ENCODE measurements around the gene NADSYN1. TPM values are rescaled to one million over a fixed set of nuclear protein-coding genes. Genes with fewer than 3 reads are reported as not detected.

The NADSYN1 gene
- total RNA-seq, 1 experiment from 2014 or later, result 58.2 TPM

- ChIA-PET CTCF (no interaction called here), POLR2A (no interaction called here), RAD21 (ENCODE audit: low non-redundant PET in 1 of 2, low total read pairs in 2 of 2, uncharacterized antibody in 2 of 2, unreplicated experiment in 2 of 2) (no interaction called here)
These were observed 1.3 kb upstream of the NADSYN1 start for GRCh38 chr11:71451596-71452198.

More at GRCh38 chr11:71451596-71452198, 1.3 kb upstream of the NADSYN1 start:
- ATAC-seq (no peak), DNase-seq (ENCODE audit: low read depth, low spot score) (no peak)
- Histone ChIP-seq H3K79me2 (ENCODE audit: insufficient read depth, low read length) (peaks cover 50% of the 10 kb centered on the region), H2AFZ (ENCODE audit: low read depth, low read length, poor library complexity, severe bottlenecking) (no peak overlapping the region), H3K27me3 (ENCODE audit: insufficient read depth, low read length) (no peaks in the 10 kb centered on the region), H3K36me3 (ENCODE audit: control insufficient read depth in 1 of 2, insufficient read depth in 2 of 2, low read length in 2 of 2) (peaks cover 16 to 22% of the 10 kb centered on the region in 2 experiments; a peak in 3 of 4 replicates), H3K4me2 (ENCODE audit: low read length) (no peak overlapping the region), H3K9me3 (ENCODE audit: control insufficient read depth in 1 of 2, insufficient read depth in 1 of 2, low read depth in 1 of 2, low read length in 2 of 2) (peaks cover 0 to 2% of the 10 kb centered on the region in 2 experiments; a peak in 1 of 4 replicates), H3K27ac (ENCODE audit: low read depth, low read length) (no peak overlapping the region), H4K20me1 (ENCODE audit: insufficient read depth) (peaks cover 3% of the 10 kb centered on the region; the same call in 1 of the 2 replicates), H3K9ac (ENCODE audit: low read length) (no peak overlapping the region), H3K4me1 (ENCODE audit: control insufficient read depth in 1 of 2, insufficient read depth in 2 of 2, low read length in 2 of 2) (peaks cover 10 to 28% of the 10 kb centered on the region in 2 experiments; a peak in 3 of 4 replicates), H3K4me3 (replicated peaks in 1 of 2; ENCODE audit: low read depth in 1 of 2, low read length in 2 of 2) (no peak overlapping the region), H3K9me2 (ENCODE audit: insufficient read depth) (no peaks in the 10 kb centered on the region)
- intact Hi-C loops (cut with micrococcal nuclease), result no loop called here
- BruUV-seq (replicated peaks), result no TSS peak
- TF ChIP-seq TCF7L2 (IDR thresholded peaks at IDR 0.05; ENCODE audit: borderline replicate concordance, extremely low read depth, insufficient read depth, insufficient read length) (no peak), POLR2AphosphoS5 (IDR thresholded peaks at IDR 0.05; ENCODE audit: low read depth, low read length) (no peak), EGR1 (IDR thresholded peaks at IDR 0.05; ENCODE audit: low read depth) (no peak), JUND (IDR thresholded peaks at IDR 0.05) (no peak), EZH2phosphoT487 (IDR thresholded peaks at IDR 0.05; ENCODE audit: borderline replicate concordance) (no peak), MAX (IDR thresholded peaks at IDR 0.05) (no peak), ATF3 (IDR thresholded peaks at IDR 0.05) (no peak), SIN3A (IDR thresholded peaks at IDR 0.05; ENCODE audit: low read depth) (no peak), SRF (IDR thresholded peaks at IDR 0.05; ENCODE audit: low read depth) (no peak), ZFX (IDR thresholded peaks at IDR 0.05) (no peak), CBX3 (IDR thresholded peaks at IDR 0.05; ENCODE audit: low read depth) (no peak), YY1 (IDR thresholded peaks at IDR 0.05; ENCODE audit: extremely low read depth, insufficient replicate concordance, low read depth, low read length) (no peak), EZH2 (IDR thresholded peaks at IDR 0.05) (no peak), CTCF (IDR thresholded peaks at IDR 0.05 in 2 of 3, conservative IDR thresholded peaks at IDR 0.05 in 1 of 3; ENCODE audit: borderline replicate concordance in 1 of 3, insufficient read depth in 1 of 3, low read depth in 2 of 3, low read length in 2 of 3) (no peak), SP1 (IDR thresholded peaks at IDR 0.05; ENCODE audit: low read depth) (no peak), CEBPB (IDR thresholded peaks at IDR 0.05; ENCODE audit: low read depth) (no peak)

All from HCT116 (cell line).